Measurements from ENCODE around the gene EFEMP1.

DNA sequence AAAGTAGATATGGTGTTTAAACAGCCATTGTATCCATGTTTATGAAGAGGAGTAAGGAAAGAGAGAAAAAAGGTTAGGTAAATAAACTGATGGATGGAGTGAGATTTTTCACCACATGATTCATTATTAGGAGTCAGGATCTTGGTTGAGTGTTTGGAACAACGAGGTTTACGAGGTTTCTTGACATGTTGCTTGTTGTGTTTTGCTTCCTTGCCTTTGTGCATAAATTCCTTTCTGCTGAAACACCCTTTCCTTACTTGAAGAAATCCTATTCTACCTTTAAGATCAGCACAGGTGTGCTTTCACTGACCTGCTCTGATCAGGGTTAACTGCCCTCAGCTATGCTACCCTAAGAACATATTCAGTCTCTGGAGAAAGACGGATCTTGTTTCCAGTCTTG, 66.6 kb downstream of the EFEMP1 start:
- TF ChIP-seq, protein P1, sequence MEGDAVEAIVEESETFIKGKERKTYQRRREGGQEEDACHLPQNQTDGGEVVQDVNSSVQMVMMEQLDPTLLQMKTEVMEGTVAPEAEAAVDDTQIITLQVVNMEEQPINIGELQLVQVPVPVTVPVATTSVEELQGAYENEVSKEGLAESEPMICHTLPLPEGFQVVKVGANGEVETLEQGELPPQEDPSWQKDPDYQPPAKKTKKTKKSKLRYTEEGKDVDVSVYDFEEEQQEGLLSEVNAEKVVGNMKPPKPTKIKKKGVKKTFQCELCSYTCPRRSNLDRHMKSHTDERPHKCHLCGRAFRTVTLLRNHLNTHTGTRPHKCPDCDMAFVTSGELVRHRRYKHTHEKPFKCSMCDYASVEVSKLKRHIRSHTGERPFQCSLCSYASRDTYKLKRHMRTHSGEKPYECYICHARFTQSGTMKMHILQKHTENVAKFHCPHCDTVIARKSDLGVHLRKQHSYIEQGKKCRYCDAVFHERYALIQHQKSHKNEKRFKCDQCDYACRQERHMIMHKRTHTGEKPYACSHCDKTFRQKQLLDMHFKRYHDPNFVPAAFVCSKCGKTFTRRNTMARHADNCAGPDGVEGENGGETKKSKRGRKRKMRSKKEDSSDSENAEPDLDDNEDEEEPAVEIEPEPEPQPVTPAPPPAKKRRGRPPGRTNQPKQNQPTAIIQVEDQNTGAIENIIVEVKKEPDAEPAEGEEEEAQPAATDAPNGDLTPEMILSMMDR (IDR thresholded peaks at IDR 0.05; ENCODE audit: poor library complexity) = no peak
- TF ChIP-seq EZH2phosphoT487 (IDR thresholded peaks at IDR 0.05; ENCODE audit: low read depth, severe bottlenecking, unreplicated experiment) (no peak), EZH2 (IDR thresholded peaks at IDR 0.05; ENCODE audit: borderline replicate concordance) (no peak)

All from hepatocyte (in vitro differentiated cells).